ENCODE results near the gene FOXG1. TPM values are rescaled to one million over a fixed set of nuclear protein-coding genes. Genes with fewer than 3 reads are reported as not detected.
A peak's percentile ranks its signal among the peaks of the same experiment; 100 is the strongest.

The FOXG1 gene
- total and polyA plus RNA-seq, 9 of the 15 experiments (the other 6 are each of a cell fraction or from before 2014, with no cell fraction given): 0.56 to 3.7 (median 0.85) TPM

DNA sequence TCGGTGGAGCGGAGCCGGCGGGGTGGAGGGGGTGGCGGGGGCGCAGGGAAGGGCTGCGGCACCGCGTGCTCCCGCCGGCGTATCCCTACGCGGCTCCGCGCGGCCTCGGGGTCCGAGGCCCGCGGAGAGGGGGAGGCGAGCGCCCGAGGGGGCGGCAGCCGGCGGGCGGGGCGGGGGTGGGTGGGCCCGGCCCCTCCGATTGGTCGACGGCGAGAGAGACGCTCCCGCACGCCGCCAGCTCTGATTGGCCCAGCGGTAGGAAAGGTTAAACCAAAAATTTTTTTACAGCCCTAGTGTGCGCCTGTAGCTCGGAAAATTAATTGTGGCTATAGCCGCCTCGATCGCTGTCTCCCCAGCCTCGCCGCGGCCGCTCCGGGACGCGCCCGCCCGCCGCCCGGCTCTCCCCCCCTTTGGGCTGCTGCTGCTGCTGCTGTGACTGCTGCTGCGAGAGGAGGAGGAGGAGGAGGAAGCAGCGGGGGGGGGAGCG is at the start of gene FOXG1 (continued):
- TF ChIP-seq ZNF224 (CRISPR knock-in tag; IDR thresholded peaks at IDR 0.05) (no peak), ZNF644 (tag; IDR thresholded peaks at IDR 0.05; ENCODE audit: low read depth) (0 out of 2 replicates have a peak, but pooled peaks have one; percentile 42), SMAD3 (CRISPR knock-in tag; conservative IDR thresholded peaks at IDR 0.05) (no peak), POLR2AphosphoS5 (IDR thresholded peaks at IDR 0.05; ENCODE audit: control insufficient read depth, insufficient read depth, low read depth, low read length) (peak; percentile 9; the same call in 1 of the 2 replicates), RB1 (IDR thresholded peaks at IDR 0.05; ENCODE audit: low read depth) (no peak), TAF1 (IDR thresholded peaks at IDR 0.05; ENCODE audit: control insufficient read depth, extremely low read depth, insufficient read depth, low read length, severe bottlenecking) (peak; percentile 37), KLF16 (IDR thresholded peaks at IDR 0.05) (no peak), ZHX1 (conservative IDR thresholded peaks at IDR 0.05; ENCODE audit: low read length) (no peak), ZC3H4 (CRISPR knock-in tag; IDR thresholded peaks at IDR 0.05; ENCODE audit: borderline replicate concordance) (no peak), EGR1 (conservative IDR thresholded peaks at IDR 0.05) (0 out of 2 replicates have a peak, but pooled peaks have one; percentile 1), MCM7 (IDR thresholded peaks at IDR 0.05) (no peak), ZSCAN32 (CRISPR knock-in tag; IDR thresholded peaks at IDR 0.05) (no peak), ZNF212 (CRISPR knock-in tag; IDR thresholded peaks at IDR 0.05) (no peak), NFYB (IDR thresholded peaks at IDR 0.05; ENCODE audit: extremely low read depth, insufficient read length) (peak; percentile 21), ZNF165 (CRISPR knock-in tag; IDR thresholded peaks at IDR 0.05; ENCODE audit: borderline replicate concordance) (no peak), FOXJ2 (tag; IDR thresholded peaks at IDR 0.05) (no peak), CAMTA2 (CRISPR knock-in tag; conservative IDR thresholded peaks at IDR 0.05) (no peak), NR1H2 (CRISPR knock-in tag; IDR thresholded peaks at IDR 0.05) (no peak), ZNF263 (CRISPR knock-in tag; IDR thresholded peaks at IDR 0.05; ENCODE audit: borderline replicate concordance) (no peak), RBBP5 (IDR thresholded peaks at IDR 0.05; ENCODE audit: borderline replicate concordance, insufficient read depth, low read length, poor library complexity, severe bottlenecking) (no peak), PCBP1 (IDR thresholded peaks at IDR 0.05; ENCODE audit: low read depth, low read length, poor library complexity, severe bottlenecking) (no peak)
- TF ChIP-seq, protein P1, sequence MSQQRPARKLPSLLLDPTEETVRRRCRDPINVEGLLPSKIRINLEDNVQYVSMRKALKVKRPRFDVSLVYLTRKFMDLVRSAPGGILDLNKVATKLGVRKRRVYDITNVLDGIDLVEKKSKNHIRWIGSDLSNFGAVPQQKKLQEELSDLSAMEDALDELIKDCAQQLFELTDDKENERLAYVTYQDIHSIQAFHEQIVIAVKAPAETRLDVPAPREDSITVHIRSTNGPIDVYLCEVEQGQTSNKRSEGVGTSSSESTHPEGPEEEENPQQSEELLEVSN (IDR thresholded peaks at IDR 0.05; ENCODE audit: borderline replicate concordance in 1 of 2, extremely low read depth in 1 of 2, insufficient read depth in 1 of 2, insufficient read length in 1 of 2, low read depth in 1 of 2, low read length in 1 of 2, poor library complexity in 1 of 2, severe bottlenecking in 1 of 2): peak in 1 of 2 experiments; percentile 88
- TF ChIP-seq, protein P2, sequence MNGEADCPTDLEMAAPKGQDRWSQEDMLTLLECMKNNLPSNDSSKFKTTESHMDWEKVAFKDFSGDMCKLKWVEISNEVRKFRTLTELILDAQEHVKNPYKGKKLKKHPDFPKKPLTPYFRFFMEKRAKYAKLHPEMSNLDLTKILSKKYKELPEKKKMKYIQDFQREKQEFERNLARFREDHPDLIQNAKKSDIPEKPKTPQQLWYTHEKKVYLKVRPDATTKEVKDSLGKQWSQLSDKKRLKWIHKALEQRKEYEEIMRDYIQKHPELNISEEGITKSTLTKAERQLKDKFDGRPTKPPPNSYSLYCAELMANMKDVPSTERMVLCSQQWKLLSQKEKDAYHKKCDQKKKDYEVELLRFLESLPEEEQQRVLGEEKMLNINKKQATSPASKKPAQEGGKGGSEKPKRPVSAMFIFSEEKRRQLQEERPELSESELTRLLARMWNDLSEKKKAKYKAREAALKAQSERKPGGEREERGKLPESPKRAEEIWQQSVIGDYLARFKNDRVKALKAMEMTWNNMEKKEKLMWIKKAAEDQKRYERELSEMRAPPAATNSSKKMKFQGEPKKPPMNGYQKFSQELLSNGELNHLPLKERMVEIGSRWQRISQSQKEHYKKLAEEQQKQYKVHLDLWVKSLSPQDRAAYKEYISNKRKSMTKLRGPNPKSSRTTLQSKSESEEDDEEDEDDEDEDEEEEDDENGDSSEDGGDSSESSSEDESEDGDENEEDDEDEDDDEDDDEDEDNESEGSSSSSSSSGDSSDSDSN (IDR thresholded peaks at IDR 0.05; ENCODE audit: borderline replicate concordance in 1 of 2, low read depth in 2 of 2, low read length in 2 of 2): peak in 1 of 2 experiments; percentile 76; a peak in 2 of 4 replicates
